ENCODE data around the gene ARHGEF28.

DNA sequence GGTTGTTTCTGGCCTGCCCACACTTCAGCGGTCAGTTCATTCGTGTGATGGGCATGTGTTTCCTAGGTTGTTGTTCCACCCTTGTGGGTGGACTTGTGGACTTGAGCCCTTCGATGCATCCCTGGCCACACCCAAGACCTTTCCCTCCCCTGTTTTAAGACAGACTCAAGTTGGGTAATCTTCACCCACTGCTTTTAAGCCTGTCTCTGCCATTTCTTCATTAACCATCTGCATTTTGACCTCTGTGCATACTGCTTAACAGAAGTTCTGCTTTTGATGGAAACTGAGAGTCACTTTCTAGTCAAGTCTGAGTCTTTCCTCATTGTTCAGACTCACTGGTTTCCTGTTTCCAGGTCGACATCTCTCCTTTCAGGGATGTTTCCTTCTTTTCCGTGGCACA, 233.7 kb downstream of the ARHGEF28 start:
- TF ChIP-seq, protein P1, sequence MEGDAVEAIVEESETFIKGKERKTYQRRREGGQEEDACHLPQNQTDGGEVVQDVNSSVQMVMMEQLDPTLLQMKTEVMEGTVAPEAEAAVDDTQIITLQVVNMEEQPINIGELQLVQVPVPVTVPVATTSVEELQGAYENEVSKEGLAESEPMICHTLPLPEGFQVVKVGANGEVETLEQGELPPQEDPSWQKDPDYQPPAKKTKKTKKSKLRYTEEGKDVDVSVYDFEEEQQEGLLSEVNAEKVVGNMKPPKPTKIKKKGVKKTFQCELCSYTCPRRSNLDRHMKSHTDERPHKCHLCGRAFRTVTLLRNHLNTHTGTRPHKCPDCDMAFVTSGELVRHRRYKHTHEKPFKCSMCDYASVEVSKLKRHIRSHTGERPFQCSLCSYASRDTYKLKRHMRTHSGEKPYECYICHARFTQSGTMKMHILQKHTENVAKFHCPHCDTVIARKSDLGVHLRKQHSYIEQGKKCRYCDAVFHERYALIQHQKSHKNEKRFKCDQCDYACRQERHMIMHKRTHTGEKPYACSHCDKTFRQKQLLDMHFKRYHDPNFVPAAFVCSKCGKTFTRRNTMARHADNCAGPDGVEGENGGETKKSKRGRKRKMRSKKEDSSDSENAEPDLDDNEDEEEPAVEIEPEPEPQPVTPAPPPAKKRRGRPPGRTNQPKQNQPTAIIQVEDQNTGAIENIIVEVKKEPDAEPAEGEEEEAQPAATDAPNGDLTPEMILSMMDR (IDR thresholded peaks at IDR 0.05; ENCODE audit: low read depth, low read length, poor library complexity, severe bottlenecking) = no peak
- TF ChIP-seq EZH2phosphoT487 (IDR thresholded peaks at IDR 0.05; ENCODE audit: borderline replicate concordance, low read length) = no peak

Measured in DOHH2 (cell line).